Naive thymus-derived CD4-positive, alpha-beta T cell (primary cell): ENCODE measurements around the gene ABL2. TPM values are rescaled to one million over a fixed set of nuclear protein-coding genes. Genes with fewer than 3 reads are reported as not detected.
"Not testable (repeated sequence)": the region's sequence is repeated elsewhere in the genome, so short reads cannot be mapped to it uniquely, and the experiment has no call there.

Experiments
- ATAC-seq: fragments of 150-1000 bp; cut with Tn5 transposase; 2 replicates; pipeline ENCODE4 v1.10.0; 2021; ENCODE audit warnings: mild to moderate bottlenecking, moderate library complexity
- CTCF ChIA-PET: fragments of 350-600 bp; sonication (Branson Sonifier 250); formaldehyde crosslinking; loops from one replicate; lab custom pipeline; 2021; ENCODE audit warnings: antibody characterized with exemption; lab: Charles Lee
- POLR2A ChIA-PET: fragments of 350-600 bp; sonication (Branson Sonifier 250); formaldehyde crosslinking; loops from one replicate; lab custom pipeline; 2021; ENCODE audit warnings: antibody characterized with exemption, inconsistent platforms; lab: Charles Lee
- DNase-seq, 9 donors: peaks; one replicate each; pipeline versions ENCODE4 v3.0.0 to v3.0.0-alpha.2; 2020 to 2022; ENCODE audit warnings: mixed read lengths in 1 of 9
- H3K27ac ChIP-seq: one replicate; pipeline ENCODE4 v1.7.0; 2013; ENCODE audit warnings: mild to moderate bottlenecking, low read depth, low read length, moderate library complexity
- H3K27me3 ChIP-seq, 2 donors: one replicate each; pipeline ENCODE4 v1.7.0; 2013; ENCODE audit warnings: low read length in 2 of 2, mild to moderate bottlenecking in 2 of 2, moderate library complexity in 2 of 2; ENCODE audit not compliant: control insufficient read depth in 2 of 2, insufficient read depth in 2 of 2
- H3K36me3 ChIP-seq, 3 experiments: 1 replicate in 2 of 3; 2 replicates in 1 of 3; pipeline ENCODE4 v1.7.0; 2013; ENCODE audit warnings: low read length in 3 of 3, mild to moderate bottlenecking in 3 of 3, moderate library complexity in 1 of 3; ENCODE audit not compliant: insufficient read depth in 3 of 3, control insufficient read depth in 2 of 3
- H3K4me1 ChIP-seq, 2 donors: one replicate each; pipeline ENCODE4 v1.7.0; 2013; ENCODE audit warnings: low read length in 2 of 2, mild to moderate bottlenecking in 2 of 2, moderate library complexity in 1 of 2; ENCODE audit not compliant: control insufficient read depth in 2 of 2, insufficient read depth in 2 of 2
- H3K4me3 ChIP-seq: 2 replicates; pipeline ENCODE4 v1.7.0; 2013; ENCODE audit warnings: mild to moderate bottlenecking, low read length
- H3K9me3 ChIP-seq, 3 experiments: 1 replicate in 2 of 3; 2 replicates in 1 of 3; pipeline ENCODE4 v1.7.0; 2013; ENCODE audit warnings: low read length in 3 of 3; ENCODE audit not compliant: control insufficient read depth in 2 of 3
- H3K27ac Mint-ChIP-seq, 9 donors: one replicate each; pipeline ENCODE4 v1.8.0; 2020 to 2022; ENCODE audit warnings: mixed read lengths in 9 of 9, mild to moderate bottlenecking in 8 of 9, moderate library complexity in 5 of 9, inconsistent platforms in 2 of 9
- H3K27me3 Mint-ChIP-seq, 5 donors: one replicate each; pipeline ENCODE4 v1.8.0; 2021 to 2022; ENCODE audit warnings: mixed read lengths in 5 of 5, mild to moderate bottlenecking in 1 of 5
- H3K36me3 Mint-ChIP-seq, 5 donors: one replicate each; pipeline ENCODE4 v1.8.0; 2020 to 2022; ENCODE audit warnings: mixed read lengths in 5 of 5, mild to moderate bottlenecking in 3 of 5, inconsistent platforms in 1 of 5
- H3K4me1 Mint-ChIP-seq, 7 donors: one replicate each; pipeline ENCODE4 v1.8.0; 2020 to 2022; ENCODE audit warnings: mixed read lengths in 7 of 7, mild to moderate bottlenecking in 3 of 7, inconsistent platforms in 1 of 7
- H3K4me3 Mint-ChIP-seq, 10 donors: one replicate each; pipeline ENCODE4 v1.8.0; 2020 to 2022; ENCODE audit warnings: mild to moderate bottlenecking in 10 of 10, mixed read lengths in 10 of 10, moderate library complexity in 6 of 10, inconsistent platforms in 2 of 10
- H3K9me3 Mint-ChIP-seq, 11 donors: one replicate each; pipeline ENCODE4 v1.8.0; 2020 to 2022; ENCODE audit warnings: mixed read lengths in 11 of 11, mild to moderate bottlenecking in 4 of 11, inconsistent platforms in 1 of 11, moderate library complexity in 1 of 11
- intact Hi-C, 2 donors: fragments of 100-400 bp; cut with micrococcal nuclease; formaldehyde crosslinking; loops; one replicate each; pipeline ENCODE4 v1.15.1; 2023
- polyA plus RNA-seq, 2 donors: library from polyadenylated mRNA; unstranded; fragments of 300-500 nt; fragmentation: Illumina TruSeq; gene quantifications; one replicate each; pipeline ENCODE4 v1.2.3, GENCODE V29; 2021
- total RNA-seq, 6 experiments: library from RNA in 5 of 6; stranded (reverse) in 5 of 6; gene quantifications; 1 replicate in 5 of 6; 2 replicates in 1 of 6; pipeline ENCODE4 v1.2.3 and lab custom pipeline; 2021 to 2026

The ABL2 gene
- total and polyA plus RNA-seq, 7 experiments from 2014 or later, result 1.9 to 20.1 (median 17.1) TPM

- DNase-seq, H3K4me3 ChIP-seq, intact Hi-C loops, POLR2A ChIA-PET, H3K9me3 ChIP-seq, H3K27ac ChIP-seq, CTCF ChIA-PET, H3K4me1 ChIP-seq, H3K9me3 Mint-ChIP-seq, H3K36me3 Mint-ChIP-seq, H3K36me3 ChIP-seq, H3K4me3 Mint-ChIP-seq, ATAC-seq, H3K27me3 ChIP-seq, H3K27me3 Mint-ChIP-seq: not testable (repeated sequence)
- Mint-ChIP-seq H3K4me1 (peaks cover 0 to 20% (median 15%) of the 10 kb centered on the region in 7 donors), H3K27ac (peak overlapping the region in 1 of 9 donors; percentile 18)
Measured at GRCh38 chr1:179170468-179170770, 59.1 kb downstream of the ABL2 start.

DNA sequence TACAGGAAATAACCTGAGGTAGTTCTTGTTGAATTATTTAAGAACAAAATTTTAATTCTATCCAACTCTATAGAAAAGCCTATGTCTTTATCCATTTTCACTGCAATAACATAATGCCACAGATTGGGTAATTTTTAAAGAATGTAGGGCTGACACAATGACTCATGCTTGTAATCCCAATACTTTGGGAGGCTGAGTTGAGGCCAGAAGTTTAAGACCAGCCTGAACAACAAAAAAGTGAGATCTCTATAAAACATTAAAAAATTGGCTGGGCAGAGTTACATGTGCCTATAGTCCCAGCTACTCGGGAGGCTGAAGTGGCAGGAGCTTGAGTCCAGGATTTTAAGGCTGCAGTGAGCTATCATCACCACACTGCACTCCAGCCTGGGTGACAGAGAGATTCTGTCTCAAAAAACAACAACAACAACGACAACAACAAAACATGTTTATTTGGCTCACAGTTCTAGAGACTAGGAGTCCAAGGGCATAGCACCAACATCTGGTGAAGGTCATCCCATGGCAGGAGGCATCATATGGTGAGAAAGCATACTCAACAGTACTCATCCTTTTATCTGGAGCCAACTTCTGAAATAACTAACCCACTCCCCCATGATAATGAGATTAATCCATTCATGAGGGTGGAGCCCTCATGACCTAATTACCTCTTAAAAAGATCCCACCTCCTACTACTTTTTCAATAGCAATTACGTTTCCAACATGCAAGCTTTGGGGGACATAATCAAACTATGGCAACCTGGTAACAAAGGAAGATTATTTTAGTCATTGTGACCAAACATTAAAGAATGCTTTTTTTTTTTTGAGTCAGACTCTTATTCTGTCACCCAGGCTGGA, 59.6 kb downstream of the ABL2 start:
- Histone ChIP-seq H3K4me3 (no peak overlapping the region), H3K9me3 (no peaks in the 10 kb centered on the region), H3K27ac (no peak overlapping the region), H3K4me1 (no peaks in the 10 kb centered on the region), H3K36me3 (no peaks in the 10 kb centered on the region), H3K27me3 (no peaks in the 10 kb centered on the region)
- peak overlapping the region in 3 of 9 donors; percentile 18 to 42 (median 37) for H3K27ac Mint-ChIP-seq
- intact Hi-C loops, result no loop called here
- ATAC-seq, result no peak
- no peak overlapping the region for H3K4me3 Mint-ChIP-seq
- peaks cover 0 to 25% (median 10%) of the 10 kb centered on the region in 7 donors for H3K4me1 Mint-ChIP-seq
- DNase-seq, result no peak
- no peaks in the 10 kb centered on the region for H3K27me3 Mint-ChIP-seq
- peaks cover 0 to 9% (median 0%) of the 10 kb centered on the region in 5 donors for H3K36me3 Mint-ChIP-seq
- ChIA-PET CTCF (no interaction called here), POLR2A (no interaction called here)
- no peaks in the 10 kb centered on the region for H3K9me3 Mint-ChIP-seq

- Mint-ChIP-seq H3K4me3 (no peak overlapping the region), H3K27ac (no peak overlapping the region), H3K9me3 (no peaks in the 10 kb centered on the region), H3K27me3 (no peaks in the 10 kb centered on the region), H3K4me1 (peaks cover 0 to 25% (median 14%) of the 10 kb centered on the region in 7 donors), H3K36me3 (peaks cover 0 to 13% (median 0%) of the 10 kb centered on the region in 5 donors)
- no peaks in the 10 kb centered on the region for H3K36me3 ChIP-seq
- H3K9me3 ChIP-seq, result no peaks in the 10 kb centered on the region
- no peaks in the 10 kb centered on the region for H3K4me1 ChIP-seq
- intact Hi-C loops, result no loop called here
- ATAC-seq (no peak), DNase-seq (no peak)
- no peak overlapping the region for H3K27ac ChIP-seq
- CTCF ChIA-PET, result no interaction called here
- POLR2A ChIA-PET, result no interaction called here
- no peaks in the 10 kb centered on the region for H3K27me3 ChIP-seq
- H3K4me3 ChIP-seq, result no peak overlapping the region
Measured at GRCh38 chr1:179168536-179168935, 60.9 kb downstream of the ABL2 start.

DNA sequence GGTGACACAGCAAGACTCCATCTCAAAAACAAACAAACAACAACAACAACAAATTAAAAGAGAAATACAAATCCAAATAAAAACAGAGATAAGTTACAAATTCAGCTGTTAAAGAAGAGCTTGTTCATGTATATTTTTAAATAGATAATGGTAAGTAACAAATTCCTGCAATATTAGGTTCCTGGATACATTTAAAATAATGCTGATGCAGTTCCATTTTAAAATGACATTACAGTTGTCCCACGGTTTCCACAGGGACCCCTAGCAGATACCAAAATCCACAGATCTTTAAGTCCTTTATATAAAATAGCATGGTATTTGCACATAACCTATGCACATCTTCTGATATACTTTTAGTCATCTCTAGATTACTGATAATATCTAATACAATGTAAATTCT, 61.5 kb downstream of the ABL2 start:
- intact Hi-C loops, result no loop called here
- Mint-ChIP-seq H3K36me3 (peaks cover 0 to 13% (median 2%) of the 10 kb centered on the region in 5 donors), H3K4me3 (no peak overlapping the region), H3K9me3 (no peaks in the 10 kb centered on the region), H3K27ac (no peak overlapping the region), H3K4me1 (peaks cover 0 to 25% (median 15%) of the 10 kb centered on the region in 7 donors), H3K27me3 (no peaks in the 10 kb centered on the region)
- no peak for ATAC-seq
- Histone ChIP-seq H3K4me1 (no peaks in the 10 kb centered on the region), H3K36me3 (no peaks in the 10 kb centered on the region), H3K9me3 (no peaks in the 10 kb centered on the region), H3K27me3 (no peaks in the 10 kb centered on the region), H3K27ac (no peak overlapping the region), H3K4me3 (no peak overlapping the region)
- CTCF ChIA-PET, result no interaction called here
- POLR2A ChIA-PET, result no interaction called here
- DNase-seq, result no peak

- Histone ChIP-seq H3K36me3 (no peaks in the 10 kb centered on the region), H3K27ac (no peak overlapping the region), H3K4me1 (no peaks in the 10 kb centered on the region), H3K4me3 (no peak overlapping the region), H3K9me3 (no peaks in the 10 kb centered on the region), H3K27me3 (no peaks in the 10 kb centered on the region)
- CTCF ChIA-PET, result no interaction called here
- no peaks in the 10 kb centered on the region for H3K9me3 Mint-ChIP-seq
- H3K4me3 Mint-ChIP-seq, result no peak overlapping the region
- H3K4me1 Mint-ChIP-seq, result peaks cover 0 to 28% (median 17%) of the 10 kb centered on the region in 7 donors
- H3K27me3 Mint-ChIP-seq, result no peaks in the 10 kb centered on the region
- H3K27ac Mint-ChIP-seq, result peak overlapping the region in 1 of 9 donors; percentile 7
- DNase-seq (no peak), ATAC-seq (no peak)
- peaks cover 0 to 13% (median 6%) of the 10 kb centered on the region in 5 donors for H3K36me3 Mint-ChIP-seq
- POLR2A ChIA-PET, result no interaction called here
- intact Hi-C loops, result no loop called here
Measured at GRCh38 chr1:179167418-179167777, 62.1 kb downstream of the ABL2 start.

GRCh38 chr1:179166663-179167417, 62.6 kb downstream of the ABL2 start:
- CTCF ChIA-PET, result no interaction called here
- Histone ChIP-seq H3K36me3 (no peaks in the 10 kb centered on the region), H3K27ac (no peak overlapping the region), H3K9me3 (no peaks in the 10 kb centered on the region), H3K4me3 (no peak overlapping the region), H3K27me3 (no peaks in the 10 kb centered on the region), H3K4me1 (no peaks in the 10 kb centered on the region)
- peak overlapping the region in 1 of 9 donors; percentile 7 for H3K27ac Mint-ChIP-seq
- peaks cover 0 to 28% (median 17%) of the 10 kb centered on the region in 7 donors for H3K4me1 Mint-ChIP-seq
- ATAC-seq (no peak), DNase-seq (no peak)
- intact Hi-C loops, result no loop called here
- no peaks in the 10 kb centered on the region for H3K27me3 Mint-ChIP-seq
- no peak overlapping the region for H3K4me3 Mint-ChIP-seq
- H3K9me3 Mint-ChIP-seq, result no peaks in the 10 kb centered on the region
- POLR2A ChIA-PET, result no interaction called here
- peaks cover 0 to 15% (median 8%) of the 10 kb centered on the region in 5 donors for H3K36me3 Mint-ChIP-seq
